Nephron (organoid): ENCODE measurements around the gene IL17RD.

Source experiments
- H3K27ac Mint-ChIP-seq, 3 experiments: 2 replicates each; pipeline ENCODE4 v1.8.0; 2020; ENCODE audit warnings: mixed read lengths in 3 of 3, mild to moderate bottlenecking in 2 of 3, moderate library complexity in 1 of 3
- H3K27me3 Mint-ChIP-seq: 2 replicates; pipeline ENCODE4 v1.8.0; 2021; ENCODE audit warnings: low read depth, mild to moderate bottlenecking, moderate library complexity, mixed read lengths
- H3K36me3 Mint-ChIP-seq: 2 replicates; pipeline ENCODE4 v1.8.0; 2020; ENCODE audit warnings: low read depth, mixed read lengths
- H3K4me1 Mint-ChIP-seq: 2 replicates; pipeline ENCODE4 v1.8.0; 2020; ENCODE audit warnings: mixed read lengths
- H3K4me3 Mint-ChIP-seq, 3 experiments: 2 replicates each; pipeline ENCODE4 v1.8.0; 2020; ENCODE audit warnings: mild to moderate bottlenecking in 3 of 3, mixed read lengths in 3 of 3, moderate library complexity in 2 of 3
- H3K9me3 Mint-ChIP-seq: 2 replicates; pipeline ENCODE4 v1.8.0; 2020; ENCODE audit warnings: mixed read lengths
- TF ChIP-seq, protein P1 (sequence below), 3 experiments: fragments of 200-600 bp; sonication (generic); IDR thresholded peaks; one replicate each; pipeline ENCODE4 v1.5.0; 2021; ENCODE audit warnings: antibody characterized with exemption in 3 of 3; ENCODE audit not compliant: unreplicated experiment in 3 of 3

Gene IL17RD

DNA sequence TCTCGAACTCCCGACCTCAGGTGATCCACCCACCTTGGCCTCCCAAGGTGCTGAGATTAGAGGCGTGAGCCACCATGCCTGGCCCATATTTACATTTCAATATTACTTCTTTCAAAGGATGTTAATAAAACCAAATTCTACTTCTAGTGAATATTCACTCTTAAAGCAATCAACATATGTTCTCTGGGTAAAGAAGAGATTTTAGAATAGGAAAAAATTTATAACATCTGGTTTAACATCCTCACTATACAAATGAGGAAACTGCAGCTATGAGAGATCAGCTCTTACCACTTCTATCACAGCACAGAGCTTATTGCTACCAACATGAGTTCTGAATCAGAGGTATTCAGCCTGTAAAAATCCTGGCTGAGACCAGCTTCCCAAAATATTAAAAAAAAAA lies 48.7 kb downstream of the IL17RD start:
- Mint-ChIP-seq H3K4me1 (peaks cover 38% of the 10 kb centered on the region), H3K4me3 (no peak overlapping the region), H3K36me3 (peaks cover 57% of the 10 kb centered on the region), H3K27ac (no peak overlapping the region), H3K9me3 (no peaks in the 10 kb centered on the region), H3K27me3 (peaks cover 4% of the 10 kb centered on the region)
- TF ChIP-seq, protein P1, sequence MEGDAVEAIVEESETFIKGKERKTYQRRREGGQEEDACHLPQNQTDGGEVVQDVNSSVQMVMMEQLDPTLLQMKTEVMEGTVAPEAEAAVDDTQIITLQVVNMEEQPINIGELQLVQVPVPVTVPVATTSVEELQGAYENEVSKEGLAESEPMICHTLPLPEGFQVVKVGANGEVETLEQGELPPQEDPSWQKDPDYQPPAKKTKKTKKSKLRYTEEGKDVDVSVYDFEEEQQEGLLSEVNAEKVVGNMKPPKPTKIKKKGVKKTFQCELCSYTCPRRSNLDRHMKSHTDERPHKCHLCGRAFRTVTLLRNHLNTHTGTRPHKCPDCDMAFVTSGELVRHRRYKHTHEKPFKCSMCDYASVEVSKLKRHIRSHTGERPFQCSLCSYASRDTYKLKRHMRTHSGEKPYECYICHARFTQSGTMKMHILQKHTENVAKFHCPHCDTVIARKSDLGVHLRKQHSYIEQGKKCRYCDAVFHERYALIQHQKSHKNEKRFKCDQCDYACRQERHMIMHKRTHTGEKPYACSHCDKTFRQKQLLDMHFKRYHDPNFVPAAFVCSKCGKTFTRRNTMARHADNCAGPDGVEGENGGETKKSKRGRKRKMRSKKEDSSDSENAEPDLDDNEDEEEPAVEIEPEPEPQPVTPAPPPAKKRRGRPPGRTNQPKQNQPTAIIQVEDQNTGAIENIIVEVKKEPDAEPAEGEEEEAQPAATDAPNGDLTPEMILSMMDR (IDR thresholded peaks at IDR 0.05; ENCODE audit: unreplicated experiment in 3 of 3), result no peak

DNA sequence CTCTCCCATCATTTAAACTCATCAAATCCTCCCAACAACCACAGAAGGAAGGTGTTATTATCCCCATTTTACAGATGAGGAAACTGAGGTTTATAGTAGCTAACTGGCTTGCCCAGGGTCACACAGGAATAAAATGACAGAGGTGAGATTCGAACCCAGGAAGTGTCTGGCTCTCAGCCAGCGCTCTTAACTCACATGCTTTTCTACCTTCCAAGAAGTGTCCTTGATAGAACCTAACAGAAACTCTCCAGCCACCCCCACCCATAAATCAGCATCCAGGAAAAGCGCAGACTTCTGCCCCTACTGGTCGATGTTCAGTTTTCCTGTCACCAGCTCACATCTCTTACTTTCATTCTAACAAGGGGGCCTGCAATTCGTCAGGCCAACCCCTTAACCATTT lies 52.9 kb downstream of the IL17RD start:
- no peaks in the 10 kb centered on the region for H3K9me3 Mint-ChIP-seq
- H3K27me3 Mint-ChIP-seq, result peaks cover 10% of the 10 kb centered on the region
- no peak overlapping the region for H3K4me3 Mint-ChIP-seq
- H3K36me3 Mint-ChIP-seq, result peaks cover 76% of the 10 kb centered on the region
- TF ChIP-seq, protein P1 (IDR thresholded peaks at IDR 0.05; ENCODE audit: unreplicated experiment in 3 of 3), result peak in 2 of 3 experiments; percentile 23 to 24
- H3K27ac Mint-ChIP-seq, result peak overlapping the region in 2 of 3 experiments; percentile 16 to 67
- peaks cover 22% of the 10 kb centered on the region for H3K4me1 Mint-ChIP-seq

DNA sequence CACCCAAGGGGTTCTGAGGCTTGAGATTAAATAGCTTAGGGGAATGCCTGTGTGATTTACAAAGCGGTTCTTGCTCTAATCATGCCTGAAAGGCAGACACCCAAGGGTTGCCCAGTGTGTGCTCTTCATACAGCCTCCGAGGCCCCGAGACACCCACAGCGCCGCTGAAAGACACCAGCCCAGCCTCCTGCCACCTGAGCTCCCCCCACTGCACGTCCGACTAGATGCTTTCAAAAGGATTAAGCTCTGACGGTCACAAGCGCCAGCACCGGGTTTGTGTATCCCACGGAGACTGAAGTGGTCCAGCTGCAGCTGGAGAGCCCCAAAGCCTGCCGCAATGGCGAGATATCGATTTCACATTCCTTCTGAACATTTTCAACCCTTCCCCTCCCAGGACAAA lies 54.4 kb downstream of the IL17RD start:
- H3K4me3 Mint-ChIP-seq, result peak overlapping the region in 1 of 3 experiments; percentile 38
- H3K27ac Mint-ChIP-seq, result peak overlapping the region; percentile 63 to 76 (median 68)
- H3K27me3 Mint-ChIP-seq, result peaks cover 10% of the 10 kb centered on the region
- H3K4me1 Mint-ChIP-seq, result peaks cover 22% of the 10 kb centered on the region
- H3K36me3 Mint-ChIP-seq, result peaks cover 83% of the 10 kb centered on the region
- no peaks in the 10 kb centered on the region for H3K9me3 Mint-ChIP-seq
- TF ChIP-seq, protein P1 (IDR thresholded peaks at IDR 0.05; ENCODE audit: unreplicated experiment in 3 of 3), result no peak

DNA sequence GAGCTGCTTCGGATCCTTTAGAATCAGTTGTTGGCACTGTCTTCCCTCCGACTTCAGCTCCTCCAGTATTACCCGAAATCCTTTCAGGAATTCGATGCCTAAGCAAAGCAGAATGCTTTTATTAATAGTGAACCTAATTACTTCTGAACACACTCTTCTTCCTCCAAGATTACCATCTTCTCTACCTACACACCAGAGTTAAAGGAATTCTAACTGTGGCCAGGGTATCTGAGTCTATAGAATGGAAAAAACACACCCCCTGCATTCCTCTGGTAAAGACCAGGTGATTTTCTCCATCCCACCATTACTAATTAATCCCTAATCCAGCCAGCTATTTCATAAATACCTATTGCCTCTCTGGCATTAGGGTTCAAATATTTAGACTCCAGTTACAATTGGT lies 54.9 kb downstream of the IL17RD start:
- TF ChIP-seq, protein P1 (IDR thresholded peaks at IDR 0.05; ENCODE audit: unreplicated experiment in 3 of 3), result no peak
- no peaks in the 10 kb centered on the region for H3K9me3 Mint-ChIP-seq
- no peak overlapping the region for H3K4me3 Mint-ChIP-seq
- H3K36me3 Mint-ChIP-seq, result peaks cover 81% of the 10 kb centered on the region
- peaks cover 22% of the 10 kb centered on the region for H3K4me1 Mint-ChIP-seq
- peak overlapping the region; percentile 63 to 70 (median 68) for H3K27ac Mint-ChIP-seq
- H3K27me3 Mint-ChIP-seq, result peaks cover 10% of the 10 kb centered on the region

GRCh38 chr3:57109437-57110199 lies 55.5 kb downstream of the IL17RD start:
- TF ChIP-seq, protein P1 (IDR thresholded peaks at IDR 0.05; ENCODE audit: unreplicated experiment in 3 of 3), result no peak
- Mint-ChIP-seq H3K27ac (peak overlapping the region; percentile 63 to 70 (median 68)), H3K4me3 (no peak overlapping the region), H3K9me3 (no peaks in the 10 kb centered on the region), H3K27me3 (peaks cover 10% of the 10 kb centered on the region), H3K4me1 (peaks cover 22% of the 10 kb centered on the region), H3K36me3 (peaks cover 80% of the 10 kb centered on the region)

DNA sequence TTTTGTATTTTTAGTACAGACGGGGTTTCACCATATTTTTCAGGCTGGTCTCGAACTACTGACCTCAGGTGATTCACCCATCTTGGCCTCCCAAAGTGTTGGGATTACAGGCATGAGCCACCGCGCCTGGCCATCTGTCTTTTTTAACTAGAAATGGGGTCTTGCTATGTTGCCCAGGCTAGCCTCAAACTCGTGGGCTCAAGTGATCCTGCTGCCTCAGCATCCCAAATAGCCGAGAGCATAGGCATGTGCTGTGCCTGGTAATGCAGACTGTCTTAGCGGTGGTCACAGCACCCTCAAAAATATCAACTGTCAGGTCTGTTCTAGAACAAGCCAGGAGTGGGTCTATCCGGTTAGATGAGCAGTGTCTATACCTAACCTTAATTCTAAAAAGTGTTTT lies 56.5 kb downstream of the IL17RD start:
- TF ChIP-seq, protein P1 (IDR thresholded peaks at IDR 0.05; ENCODE audit: unreplicated experiment in 3 of 3), result no peak

More for the DNA sequence above, 56.5 kb downstream of the IL17RD start:
- peaks cover 81% of the 10 kb centered on the region for H3K36me3 Mint-ChIP-seq
- no peaks in the 10 kb centered on the region for H3K9me3 Mint-ChIP-seq
- peaks cover 22% of the 10 kb centered on the region for H3K4me1 Mint-ChIP-seq
- peaks cover 10% of the 10 kb centered on the region for H3K27me3 Mint-ChIP-seq
- no peak overlapping the region for H3K4me3 Mint-ChIP-seq
- H3K27ac Mint-ChIP-seq, result no peak overlapping the region
